ENCODE results near the gene PEX11A. TPM values are rescaled to one million over a fixed set of nuclear protein-coding genes. Genes with fewer than 3 reads are reported as not detected.

Gene PEX11A
- total RNA-seq, 1 donor from 2014 or later = 1.0 TPM

Other genes with a start within 250 kb of the PEX11A start
- gene RHCG, start 194.2 kb downstream of the PEX11A start, total RNA-seq = not detected in 2 replicates
- gene TICRR, start 115.3 kb downstream of the PEX11A start, total RNA-seq = 18.0 and 18.7 TPM in 2 replicates
- gene KIF7, start 35.3 kb downstream of the PEX11A start, total RNA-seq = 3.5 and 4.2 TPM in 2 replicates
- gene PLIN1, start 11.4 kb downstream of the PEX11A start, total RNA-seq = 0.25 TPM in 1 of 2 replicates, not detected in the other
- not detected in 2 replicates for gene WDR93, start 57 bp upstream of the PEX11A start, total RNA-seq
- 7.1 and 7.5 TPM in 2 replicates for gene MESP1, start 60.5 kb upstream of the PEX11A start, total RNA-seq
- gene MESP2, start 85.6 kb upstream of the PEX11A start, total RNA-seq = 0.39 and 0.41 TPM in 2 replicates
- gene ANPEP, start 124.1 kb upstream of the PEX11A start, total RNA-seq = 2.4 and 3.6 TPM in 2 replicates
- 20.6 and 24.6 TPM in 2 replicates for gene AP3S2, start 203.2 kb upstream of the PEX11A start, total RNA-seq
- gene ARPIN, start 222.2 kb upstream of the PEX11A start, total RNA-seq = not detected in 2 replicates

All from activated T-helper 2 cell treated with anti-CD3 and anti-CD28 coated beads, Interferon-gamma antibody, Interleukin-2, Interleukin-4, amounts not matched to agents 10 μg/mL and 5 μg/mL and 100 μg/mL, durations not matched to agents 14 hours and 24 hours and 36 hours (primary cell).